IMR-90 (cell line): ENCODE results near the gene NEK8.

ENCODE experiments used
- POLR2A ChIP-seq: IDR thresholded peaks from 2 replicates; pipeline ENCODE4 v1.6.1; 2012; ENCODE audit warnings: mild to moderate bottlenecking, low read depth, low read length
- RCOR1 ChIP-seq: IDR thresholded peaks from 2 replicates; pipeline ENCODE4 v1.6.1; 2012; ENCODE audit warnings: mild to moderate bottlenecking, low read length, improper control_type of control experiment; ENCODE audit not compliant: insufficient replicate concordance
- TF ChIP-seq, protein P1 (sequence below): conservative IDR thresholded peaks from 2 replicates; pipeline ENCODE4 v1.5.1; 2012; ENCODE audit warnings: mild to moderate bottlenecking, low read depth, low read length, improper control_type of control experiment

DNA sequence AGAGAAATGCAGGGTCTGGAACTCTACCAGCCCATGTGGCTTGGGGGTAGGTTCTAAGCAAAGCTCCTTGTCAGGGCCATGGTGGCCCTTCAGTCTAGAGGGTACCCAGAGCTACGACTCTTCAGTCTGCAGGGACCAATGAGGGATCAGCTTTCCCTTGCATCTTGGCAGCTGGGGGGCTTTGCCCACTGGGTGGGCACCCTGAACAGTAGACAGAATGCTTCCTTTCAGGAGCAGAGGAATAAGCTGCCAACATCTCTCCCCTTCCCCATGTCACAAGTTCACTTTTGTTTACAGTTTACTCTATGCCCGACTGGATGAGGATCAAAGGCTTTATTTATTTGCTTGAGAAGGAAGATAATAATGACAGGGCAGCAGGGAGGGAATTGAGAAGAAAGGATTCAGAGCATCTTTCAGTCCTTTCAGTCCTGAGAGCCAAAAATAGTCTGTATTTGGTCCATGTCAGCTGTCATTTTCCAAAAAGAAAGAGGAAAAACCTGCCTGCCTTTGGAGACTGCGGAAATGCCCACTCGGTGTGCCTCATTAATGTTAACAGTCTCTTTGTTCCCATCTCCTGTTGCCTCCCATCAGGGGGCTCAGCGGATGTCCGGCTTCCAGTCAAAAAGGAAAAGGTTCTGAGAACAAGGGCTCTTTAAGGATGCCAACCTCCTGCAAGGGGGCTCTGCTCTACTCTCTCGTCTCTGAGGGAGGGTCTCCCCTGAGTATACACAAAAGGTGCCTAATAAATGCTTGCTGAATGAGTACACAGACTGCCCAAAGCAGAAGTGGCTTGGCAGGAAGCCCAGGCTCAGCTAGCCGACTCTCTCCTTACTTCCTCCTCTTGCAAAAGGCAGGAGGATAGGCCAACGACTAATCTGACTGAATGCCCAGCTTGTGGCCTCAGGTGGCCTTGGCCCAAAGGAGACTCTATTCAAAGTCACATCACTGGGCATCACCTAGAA lies 32.3 kb downstream of the NEK8 start:
- TF ChIP-seq, protein P1, sequence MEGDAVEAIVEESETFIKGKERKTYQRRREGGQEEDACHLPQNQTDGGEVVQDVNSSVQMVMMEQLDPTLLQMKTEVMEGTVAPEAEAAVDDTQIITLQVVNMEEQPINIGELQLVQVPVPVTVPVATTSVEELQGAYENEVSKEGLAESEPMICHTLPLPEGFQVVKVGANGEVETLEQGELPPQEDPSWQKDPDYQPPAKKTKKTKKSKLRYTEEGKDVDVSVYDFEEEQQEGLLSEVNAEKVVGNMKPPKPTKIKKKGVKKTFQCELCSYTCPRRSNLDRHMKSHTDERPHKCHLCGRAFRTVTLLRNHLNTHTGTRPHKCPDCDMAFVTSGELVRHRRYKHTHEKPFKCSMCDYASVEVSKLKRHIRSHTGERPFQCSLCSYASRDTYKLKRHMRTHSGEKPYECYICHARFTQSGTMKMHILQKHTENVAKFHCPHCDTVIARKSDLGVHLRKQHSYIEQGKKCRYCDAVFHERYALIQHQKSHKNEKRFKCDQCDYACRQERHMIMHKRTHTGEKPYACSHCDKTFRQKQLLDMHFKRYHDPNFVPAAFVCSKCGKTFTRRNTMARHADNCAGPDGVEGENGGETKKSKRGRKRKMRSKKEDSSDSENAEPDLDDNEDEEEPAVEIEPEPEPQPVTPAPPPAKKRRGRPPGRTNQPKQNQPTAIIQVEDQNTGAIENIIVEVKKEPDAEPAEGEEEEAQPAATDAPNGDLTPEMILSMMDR, result no peak
- TF ChIP-seq POLR2A (no peak), RCOR1 (no peak)
